ENCODE results near the gene EFEMP1.

EFEMP1 gene

DNA sequence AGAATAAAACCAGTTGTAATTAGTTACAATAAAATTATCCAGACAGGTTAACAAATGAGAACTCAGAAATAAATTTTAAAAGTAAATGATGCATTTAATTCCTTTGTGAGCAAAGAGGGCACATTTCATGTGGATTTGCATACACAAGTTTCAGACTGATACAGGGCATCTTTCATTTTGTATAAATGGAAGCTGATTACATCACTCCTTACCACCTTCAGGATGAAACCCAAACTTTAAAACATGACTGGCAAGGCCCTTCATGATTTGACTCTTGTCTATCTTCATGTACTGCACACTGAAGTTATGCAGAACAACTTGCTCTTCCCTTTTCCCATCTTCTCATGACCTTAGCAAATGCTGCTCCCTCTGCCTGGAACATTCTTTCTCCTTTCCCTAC lies 26.9 kb downstream of the EFEMP1 start:
- H3K4me3 Mint-ChIP-seq, result no peak overlapping the region
- no peaks in the 10 kb centered on the region for H3K9me3 Mint-ChIP-seq
- no peak overlapping the region for H3K27ac Mint-ChIP-seq
- no peaks in the 10 kb centered on the region for H3K27me3 Mint-ChIP-seq
- H3K4me1 Mint-ChIP-seq (ENCODE audit: low read depth), result no peaks in the 10 kb centered on the region
- no peaks in the 10 kb centered on the region for H3K36me3 Mint-ChIP-seq (ENCODE audit: low read depth)

- H3K27ac Mint-ChIP-seq, result no peak overlapping the region
- no peaks in the 10 kb centered on the region for H3K4me1 Mint-ChIP-seq (ENCODE audit: low read depth)
- H3K36me3 Mint-ChIP-seq (ENCODE audit: low read depth), result no peaks in the 10 kb centered on the region
- no peaks in the 10 kb centered on the region for H3K9me3 Mint-ChIP-seq
- no peak overlapping the region for H3K4me3 Mint-ChIP-seq
- H3K27me3 Mint-ChIP-seq, result no peaks in the 10 kb centered on the region
Observed at GRCh38 chr2:55894720-55895119, 28.9 kb downstream of the EFEMP1 start.

GRCh38 chr2:55891671-55892094 lies 31.9 kb downstream of the EFEMP1 start:
- no peaks in the 10 kb centered on the region for H3K9me3 Mint-ChIP-seq
- H3K36me3 Mint-ChIP-seq (ENCODE audit: low read depth), result no peaks in the 10 kb centered on the region
- no peaks in the 10 kb centered on the region for H3K4me1 Mint-ChIP-seq (ENCODE audit: low read depth)
- H3K27me3 Mint-ChIP-seq, result peaks cover 3% of the 10 kb centered on the region
- H3K27ac Mint-ChIP-seq, result no peak overlapping the region
- H3K4me3 Mint-ChIP-seq, result no peak overlapping the region

GRCh38 chr2:55888936-55889335 lies 34.6 kb downstream of the EFEMP1 start:
- Mint-ChIP-seq H3K36me3 (ENCODE audit: low read depth) (no peaks in the 10 kb centered on the region), H3K4me1 (ENCODE audit: low read depth) (no peaks in the 10 kb centered on the region), H3K27ac (no peak overlapping the region), H3K9me3 (no peaks in the 10 kb centered on the region), H3K27me3 (peaks cover 3% of the 10 kb centered on the region), H3K4me3 (no peak overlapping the region)

- no peaks in the 10 kb centered on the region for H3K9me3 Mint-ChIP-seq
- H3K27me3 Mint-ChIP-seq, result peaks cover 3% of the 10 kb centered on the region
- H3K4me3 Mint-ChIP-seq, result no peak overlapping the region
- H3K4me1 Mint-ChIP-seq (ENCODE audit: low read depth), result no peaks in the 10 kb centered on the region
- no peaks in the 10 kb centered on the region for H3K36me3 Mint-ChIP-seq (ENCODE audit: low read depth)
- H3K27ac Mint-ChIP-seq, result no peak overlapping the region
Observed at GRCh38 chr2:55887901-55888624, 35.5 kb downstream of the EFEMP1 start.

- H3K27ac Mint-ChIP-seq, result no peak overlapping the region
- no peaks in the 10 kb centered on the region for H3K4me1 Mint-ChIP-seq (ENCODE audit: low read depth)
- no peaks in the 10 kb centered on the region for H3K36me3 Mint-ChIP-seq (ENCODE audit: low read depth)
- H3K4me3 Mint-ChIP-seq, result no peak overlapping the region
- no peaks in the 10 kb centered on the region for H3K9me3 Mint-ChIP-seq
- H3K27me3 Mint-ChIP-seq, result peaks cover 3% of the 10 kb centered on the region
Observed at GRCh38 chr2:55887351-55887750, 36.2 kb downstream of the EFEMP1 start.

- Mint-ChIP-seq H3K9me3 (no peaks in the 10 kb centered on the region), H3K27ac (no peak overlapping the region), H3K36me3 (ENCODE audit: low read depth) (no peaks in the 10 kb centered on the region), H3K4me1 (ENCODE audit: low read depth) (no peaks in the 10 kb centered on the region), H3K27me3 (peaks cover 3% of the 10 kb centered on the region), H3K4me3 (no peak overlapping the region)
Observed at GRCh38 chr2:55885944-55886281, 37.7 kb downstream of the EFEMP1 start.

- Mint-ChIP-seq H3K36me3 (ENCODE audit: low read depth) (no peaks in the 10 kb centered on the region), H3K27me3 (peaks cover 3% of the 10 kb centered on the region), H3K27ac (no peak overlapping the region), H3K9me3 (no peaks in the 10 kb centered on the region), H3K4me1 (ENCODE audit: low read depth) (no peaks in the 10 kb centered on the region), H3K4me3 (no peak overlapping the region)
Observed at GRCh38 chr2:55885127-55885943, 38.2 kb downstream of the EFEMP1 start.

DNA sequence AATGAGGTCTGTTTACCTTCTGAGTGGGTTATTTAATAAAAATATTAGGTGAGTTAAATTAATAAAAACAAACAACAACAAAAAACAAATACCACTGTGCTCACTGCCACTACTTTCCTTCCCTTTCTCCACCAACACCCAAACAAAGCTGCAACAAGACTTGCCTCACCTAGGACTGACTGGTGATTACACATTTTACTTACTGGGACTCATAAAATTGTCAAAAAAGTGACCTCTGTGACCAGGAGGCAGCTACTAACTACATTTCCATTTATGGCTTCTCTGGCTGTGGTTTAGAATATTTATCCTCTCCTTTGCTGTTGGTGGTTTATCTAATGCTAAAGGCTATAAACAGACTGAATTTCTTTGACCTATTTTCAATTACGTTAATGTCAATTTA lies 39.8 kb downstream of the EFEMP1 start:
- Mint-ChIP-seq H3K4me1 (ENCODE audit: low read depth) (no peaks in the 10 kb centered on the region), H3K27me3 (peaks cover 6% of the 10 kb centered on the region), H3K36me3 (ENCODE audit: low read depth) (no peaks in the 10 kb centered on the region), H3K4me3 (no peak overlapping the region), H3K9me3 (no peaks in the 10 kb centered on the region), H3K27ac (no peak overlapping the region)

GRCh38 chr2:55883357-55883756 lies 40.2 kb downstream of the EFEMP1 start:
- H3K27ac Mint-ChIP-seq, result no peak overlapping the region
- H3K9me3 Mint-ChIP-seq, result no peaks in the 10 kb centered on the region
- H3K27me3 Mint-ChIP-seq, result peaks cover 6% of the 10 kb centered on the region
- H3K4me3 Mint-ChIP-seq, result no peak overlapping the region
- no peaks in the 10 kb centered on the region for H3K36me3 Mint-ChIP-seq (ENCODE audit: low read depth)
- no peaks in the 10 kb centered on the region for H3K4me1 Mint-ChIP-seq (ENCODE audit: low read depth)

- Mint-ChIP-seq H3K27me3 (peaks cover 6% of the 10 kb centered on the region), H3K4me3 (no peak overlapping the region), H3K27ac (no peak overlapping the region), H3K9me3 (no peaks in the 10 kb centered on the region), H3K4me1 (ENCODE audit: low read depth) (no peaks in the 10 kb centered on the region), H3K36me3 (ENCODE audit: low read depth) (no peaks in the 10 kb centered on the region)
Observed at GRCh38 chr2:55882954-55883353, 40.6 kb downstream of the EFEMP1 start.

DNA sequence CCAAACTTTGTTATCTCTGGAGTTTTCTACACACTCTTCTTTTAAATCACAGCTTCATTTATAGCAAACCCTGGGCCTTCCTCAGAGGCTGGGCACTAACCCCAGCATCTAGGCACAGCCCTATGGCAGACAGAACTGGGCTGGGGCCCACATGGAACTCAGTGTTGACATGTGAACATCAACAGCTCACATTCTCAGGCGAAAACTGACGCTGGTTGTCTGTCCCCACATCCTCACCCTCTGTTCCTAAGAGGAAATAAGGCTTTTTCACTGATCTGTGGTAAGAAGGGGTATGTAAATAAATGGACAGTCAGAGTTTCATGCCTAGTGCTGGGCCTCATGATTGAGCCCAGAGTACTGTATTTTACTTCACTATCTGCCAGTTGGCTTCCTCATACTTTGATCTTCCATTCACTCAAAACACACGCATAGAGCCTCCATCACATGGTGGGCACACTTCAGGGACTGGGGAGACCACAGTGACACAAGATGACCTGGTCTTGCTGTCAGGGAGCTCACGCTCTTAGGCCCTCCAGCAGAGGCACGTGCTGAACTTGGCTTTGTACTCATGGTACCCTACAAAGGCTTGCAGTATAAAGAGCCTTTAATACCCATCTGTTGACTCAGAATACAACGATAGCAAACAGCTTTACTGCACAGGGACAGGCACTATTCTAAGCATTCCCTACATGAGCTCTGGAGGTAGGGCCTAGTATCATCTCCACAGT lies 43.0 kb downstream of the EFEMP1 start:
- H3K27me3 Mint-ChIP-seq, result peaks cover 3% of the 10 kb centered on the region
- no peaks in the 10 kb centered on the region for H3K4me1 Mint-ChIP-seq (ENCODE audit: low read depth)
- no peak overlapping the region for H3K4me3 Mint-ChIP-seq
- H3K9me3 Mint-ChIP-seq, result no peaks in the 10 kb centered on the region
- no peaks in the 10 kb centered on the region for H3K36me3 Mint-ChIP-seq (ENCODE audit: low read depth)
- no peak overlapping the region for H3K27ac Mint-ChIP-seq

DNA sequence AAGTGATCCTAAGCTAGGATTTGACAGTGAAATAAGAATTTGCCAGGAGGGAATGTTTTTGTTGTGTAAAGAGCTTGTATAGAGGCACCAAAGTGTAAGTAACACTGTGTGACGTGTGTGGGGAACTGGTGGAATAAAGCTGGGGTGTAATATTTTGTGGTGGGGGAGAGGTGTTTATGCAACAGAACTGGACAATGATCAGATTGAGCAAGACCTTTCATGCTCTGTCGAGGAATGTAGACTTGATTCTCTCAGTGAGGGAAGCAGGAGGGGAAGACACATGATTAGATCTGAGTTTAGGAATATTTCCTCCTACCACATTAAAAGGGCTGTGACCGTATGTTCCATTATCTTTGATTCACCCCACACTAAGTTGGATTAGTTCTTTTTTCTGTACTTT lies 43.6 kb downstream of the EFEMP1 start:
- no peaks in the 10 kb centered on the region for H3K36me3 Mint-ChIP-seq (ENCODE audit: low read depth)
- H3K27me3 Mint-ChIP-seq, result peaks cover 3% of the 10 kb centered on the region
- H3K27ac Mint-ChIP-seq, result no peak overlapping the region

GRCh38 chr2:55877087-55877436 lies 46.5 kb downstream of the EFEMP1 start:
- Mint-ChIP-seq H3K27ac (no peak overlapping the region), H3K4me1 (ENCODE audit: low read depth) (no peaks in the 10 kb centered on the region), H3K36me3 (ENCODE audit: low read depth) (no peaks in the 10 kb centered on the region), H3K27me3 (peaks cover 3% of the 10 kb centered on the region), H3K9me3 (no peaks in the 10 kb centered on the region), H3K4me3 (no peak overlapping the region)

More for the DNA sequence above, 43.6 kb downstream of the EFEMP1 start:
- no peaks in the 10 kb centered on the region for H3K4me1 Mint-ChIP-seq (ENCODE audit: low read depth)
- no peaks in the 10 kb centered on the region for H3K9me3 Mint-ChIP-seq
- H3K4me3 Mint-ChIP-seq, result no peak overlapping the region

GRCh38 chr2:55876429-55877086 lies 47.0 kb downstream of the EFEMP1 start:
- Mint-ChIP-seq H3K27me3 (peaks cover 5% of the 10 kb centered on the region), H3K4me3 (no peak overlapping the region), H3K9me3 (peaks cover 2% of the 10 kb centered on the region), H3K4me1 (ENCODE audit: low read depth) (no peaks in the 10 kb centered on the region), H3K27ac (no peak overlapping the region), H3K36me3 (ENCODE audit: low read depth) (no peaks in the 10 kb centered on the region)
